ENCODE measurements around the gene OSBPL9.
"Not testable (repeated sequence)": the region's sequence is repeated elsewhere in the genome, so short reads cannot be mapped to it uniquely, and the experiment has no call there.

Gene OSBPL9

DNA sequence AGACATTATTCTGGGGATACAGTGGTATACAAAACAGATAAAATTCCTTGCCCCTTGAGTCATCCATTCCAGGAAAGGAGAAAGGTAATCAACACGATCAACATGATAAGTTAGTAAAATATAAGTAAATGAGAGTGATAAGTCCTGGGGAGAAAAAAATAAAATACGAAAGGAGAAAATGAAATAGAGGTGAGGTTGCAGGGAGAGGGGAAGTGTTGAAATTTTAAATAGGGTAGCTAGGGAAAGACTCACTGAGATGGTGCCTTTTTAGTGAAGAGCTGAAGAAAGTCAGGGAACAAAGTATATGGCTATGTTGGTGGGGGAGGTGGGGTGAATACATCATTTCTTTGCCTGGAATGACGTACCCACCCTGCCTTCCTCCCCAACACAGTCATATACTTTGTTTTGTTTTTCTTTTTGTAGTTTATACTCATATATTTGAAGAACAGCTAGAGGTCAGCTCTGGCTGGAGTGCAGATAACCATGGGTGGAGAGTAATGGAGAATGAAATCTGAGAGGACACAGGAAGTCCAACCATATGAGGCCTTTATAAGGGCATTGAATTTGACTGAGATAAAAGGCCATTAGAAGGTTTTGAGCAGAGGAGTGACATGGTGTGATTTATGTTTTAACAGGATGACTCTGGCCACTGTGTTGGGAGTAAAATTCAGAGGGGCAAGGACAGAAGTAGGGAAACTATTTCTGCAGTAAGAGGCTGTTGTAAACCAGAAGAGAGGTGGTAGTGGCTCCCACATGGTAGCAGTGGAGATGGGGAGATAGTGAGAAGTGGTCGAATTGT is 54.8 kb downstream of the OSBPL9 start:
- DNase-seq, result no peak

DNA sequence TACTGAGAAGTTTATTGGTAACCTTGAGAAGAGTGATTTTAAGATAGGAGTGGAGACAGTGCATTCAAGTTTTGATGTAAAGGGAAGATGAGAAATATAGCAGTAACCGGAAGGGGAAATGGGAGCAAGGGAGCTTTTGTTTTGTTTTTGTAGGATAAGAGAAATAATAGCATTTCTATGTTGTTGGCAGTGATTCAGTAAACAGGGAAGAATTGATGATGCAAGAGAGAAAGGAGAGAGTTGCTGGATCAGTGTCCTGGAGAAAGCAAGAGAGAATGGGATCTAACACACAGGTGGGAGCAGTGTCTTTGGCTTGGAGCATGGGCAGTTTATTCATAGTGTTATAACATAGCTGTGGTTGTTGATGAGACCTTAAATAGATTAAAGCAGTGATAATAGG is 56.4 kb downstream of the OSBPL9 start:
- DNase-seq, result no peak

DNA sequence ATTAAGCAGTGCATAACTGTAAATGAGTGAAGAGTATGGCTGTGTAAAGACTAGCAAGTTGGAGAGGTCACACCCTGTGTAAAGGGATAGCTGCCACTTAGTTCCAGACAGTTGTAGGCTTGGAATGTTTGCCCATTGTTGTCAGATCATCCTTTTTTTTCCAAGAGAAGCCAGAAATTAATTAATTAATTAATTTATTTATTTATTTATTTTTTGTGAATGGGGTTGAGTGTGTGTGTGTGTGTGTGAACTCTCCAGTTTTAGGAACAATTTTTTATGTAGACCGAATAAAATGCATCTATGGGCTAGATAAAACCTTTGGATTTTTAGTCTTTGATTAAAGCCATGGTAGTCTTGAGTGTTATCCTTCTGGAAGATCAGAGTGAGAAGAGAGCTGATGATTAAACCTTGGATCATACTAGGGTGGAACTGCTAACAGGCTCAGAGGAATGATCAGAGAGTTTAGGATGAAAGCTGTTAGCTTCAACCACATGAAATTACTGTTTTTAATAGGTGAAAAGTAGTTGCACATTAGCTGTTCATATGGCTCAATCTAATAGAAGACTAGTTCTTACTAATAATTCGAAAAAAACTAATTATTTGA is 58.4 kb downstream of the OSBPL9 start:
- DNase-seq, result no peak

DNA sequence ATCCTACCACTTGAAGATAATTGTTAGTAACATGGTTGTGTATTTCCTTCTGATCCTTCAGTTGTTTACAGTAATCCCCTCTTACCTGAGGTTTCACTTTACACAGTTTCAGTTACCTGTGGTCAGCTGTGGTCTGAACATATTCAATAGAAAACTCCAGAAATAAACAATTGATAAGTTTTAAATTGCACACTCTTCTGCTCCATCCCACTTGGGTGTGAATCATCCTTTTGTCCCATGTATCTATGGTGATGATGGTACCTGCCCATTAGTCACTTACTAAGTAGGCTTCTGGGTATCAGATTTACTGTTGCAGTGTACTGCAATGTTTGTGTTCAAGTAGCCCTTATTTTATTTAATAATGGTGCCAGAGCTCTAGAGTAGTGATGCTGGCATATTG is 62.5 kb downstream of the OSBPL9 start:
- DNase-seq, result no peak

DNA sequence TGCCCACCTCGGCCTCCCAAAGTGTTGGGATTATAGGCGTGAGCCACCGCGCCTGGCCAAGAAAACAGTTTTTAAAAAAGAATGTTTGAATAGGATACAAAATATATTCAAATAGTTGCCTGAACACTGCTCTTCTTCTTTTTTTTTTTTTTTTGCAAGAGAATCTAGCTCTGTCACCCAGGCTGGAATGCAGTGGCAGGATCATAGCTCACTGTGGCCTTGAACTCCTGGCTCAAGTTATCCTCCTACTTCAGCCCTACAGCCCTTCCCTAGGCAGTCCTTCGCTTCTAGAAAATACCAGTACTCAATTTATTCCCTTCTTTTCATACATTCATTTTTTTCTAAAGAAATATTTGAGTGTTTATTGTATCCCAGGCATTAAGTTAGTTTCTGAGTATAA is 67.9 kb downstream of the OSBPL9 start:
- DNase-seq, result no peak

DNA sequence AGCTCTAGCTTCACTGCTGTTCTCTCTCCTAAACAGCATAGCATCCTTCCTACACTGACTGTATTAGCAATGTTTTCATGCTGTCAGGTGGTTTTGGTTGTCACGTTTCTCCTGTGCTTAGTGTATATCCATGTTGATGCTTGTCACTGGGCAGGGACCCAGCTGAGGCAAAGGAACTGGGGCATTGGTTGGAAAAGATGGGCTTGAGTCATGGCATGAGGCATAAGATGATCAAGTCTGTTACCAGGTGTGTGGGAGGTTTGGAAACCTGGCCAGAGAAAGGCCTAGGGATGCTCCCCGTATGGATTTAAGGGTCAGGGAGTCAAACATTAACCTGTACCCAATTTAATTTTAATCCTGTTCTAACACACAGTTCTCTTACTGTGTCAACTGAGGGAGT is 69.6 kb downstream of the OSBPL9 start:
- no peak for DNase-seq

DNA sequence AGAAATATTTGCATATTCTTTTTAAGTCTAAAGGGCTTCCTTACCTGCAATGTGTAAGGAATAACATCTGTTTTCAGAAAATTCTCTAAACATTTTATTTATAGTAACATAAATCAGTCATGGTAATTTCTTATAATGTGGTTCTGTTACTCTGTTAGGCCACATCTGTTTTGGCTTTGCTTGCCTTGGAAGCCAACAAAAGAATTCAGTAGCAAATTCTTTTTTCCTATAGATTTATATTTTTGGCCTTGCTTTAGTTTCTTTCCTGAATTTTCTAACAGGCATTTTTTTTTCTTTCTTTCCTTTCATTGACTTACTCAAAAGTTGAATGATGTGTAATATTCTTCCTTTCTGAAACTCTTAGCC is 72.2 kb downstream of the OSBPL9 start:
- DNase-seq, result no peak

DNA sequence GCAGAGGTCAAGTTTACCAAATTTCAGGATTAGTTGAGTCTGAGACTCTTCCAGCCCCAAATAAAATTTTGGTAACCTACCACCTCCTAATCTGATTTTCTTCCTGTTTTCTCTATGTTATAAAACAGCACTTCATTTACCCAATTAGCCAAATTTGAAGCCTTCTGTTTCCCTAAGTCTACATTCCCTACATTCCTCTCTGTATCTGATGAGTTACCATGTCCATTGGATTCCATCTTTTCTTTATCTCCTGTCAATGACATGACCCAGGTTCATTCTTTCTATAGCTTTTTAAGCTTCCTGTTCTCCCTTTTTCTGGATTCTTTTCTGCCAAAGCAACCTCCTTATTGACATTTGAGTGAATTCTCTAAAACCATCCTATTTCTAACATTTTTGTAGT is 72.8 kb downstream of the OSBPL9 start:
- DNase-seq, result no peak

DNA sequence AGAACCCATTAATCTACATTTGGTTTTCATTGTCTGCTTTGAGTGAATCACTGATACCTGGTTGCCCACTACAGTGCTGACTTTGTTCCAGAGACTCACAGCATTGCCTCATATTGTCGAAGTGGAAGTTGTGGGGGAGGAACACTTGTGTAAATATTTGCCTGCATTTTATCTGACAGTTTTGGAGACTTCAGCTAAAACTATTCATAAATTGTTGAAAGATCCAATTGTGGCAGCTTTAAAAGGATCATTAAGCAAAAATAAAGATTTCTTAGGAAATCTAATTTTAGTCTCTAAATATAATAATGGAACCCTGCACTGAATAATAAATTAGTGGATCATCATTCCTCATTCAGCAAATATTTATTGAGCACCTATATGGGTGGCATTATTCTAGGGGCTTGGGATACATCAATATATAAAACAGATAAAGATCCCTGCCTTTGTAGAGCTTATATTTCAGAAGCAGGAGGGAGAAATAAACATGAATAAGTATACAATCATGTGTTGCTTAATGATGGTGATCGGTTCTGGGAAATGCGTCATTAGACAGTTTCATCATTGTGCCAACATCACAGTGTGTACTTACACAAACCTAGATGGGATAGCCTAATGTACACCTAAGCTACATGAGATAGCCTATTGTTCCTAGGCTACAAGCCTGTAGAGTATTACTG is 73.5 kb downstream of the OSBPL9 start:
- no peak for DNase-seq

DNA sequence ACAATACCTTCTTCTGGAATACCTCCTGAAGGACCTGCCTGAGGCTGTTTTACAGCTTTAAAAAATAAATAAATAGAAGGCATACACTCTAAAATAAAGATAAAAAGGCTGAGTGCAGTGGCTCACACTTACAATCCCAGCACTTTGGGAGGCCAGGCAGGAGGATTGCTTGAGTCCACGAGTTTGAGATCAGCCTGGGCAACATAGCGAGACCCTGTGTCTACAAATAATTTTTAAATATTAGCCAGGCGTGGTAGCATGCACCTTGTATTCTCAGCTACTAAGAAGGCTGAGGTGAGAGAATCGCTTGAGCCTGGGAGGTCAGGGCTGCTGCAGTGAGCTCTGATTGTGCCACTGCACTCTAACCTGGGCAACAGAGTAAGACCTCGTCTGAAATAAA is 75.0 kb downstream of the OSBPL9 start:
- no peak for DNase-seq

DNA sequence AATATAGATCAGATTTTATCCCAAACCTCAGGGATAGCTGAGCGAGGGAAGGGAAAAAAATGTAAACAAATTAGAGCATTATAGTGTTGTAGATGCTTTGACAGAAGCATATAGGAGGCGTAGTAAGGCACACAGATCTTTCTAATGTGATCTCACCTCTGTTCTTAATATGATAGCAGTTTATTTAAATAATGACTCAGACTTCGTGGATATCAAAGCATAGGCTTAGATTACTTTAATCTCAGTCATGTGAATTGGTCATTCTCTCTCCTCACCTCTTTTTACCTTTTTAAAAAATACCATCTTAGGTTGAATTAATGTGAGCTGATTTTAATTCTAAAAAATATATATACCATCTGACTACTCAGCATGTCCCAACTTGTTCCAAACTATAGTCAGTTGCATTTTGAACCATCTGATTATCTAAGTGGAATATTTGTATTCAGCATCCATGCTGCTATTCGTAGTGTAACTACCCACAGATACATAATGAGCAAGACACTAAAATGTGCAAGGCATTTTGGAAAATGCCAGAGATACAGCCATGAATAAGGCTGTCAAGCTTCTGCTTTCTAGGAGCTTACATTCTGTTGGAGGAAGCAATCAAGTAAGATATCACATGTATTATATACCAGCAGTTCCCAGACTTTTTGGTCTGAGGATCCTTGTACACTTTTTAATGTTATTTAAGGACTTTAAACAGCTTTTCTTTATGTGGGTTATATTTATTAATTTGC is 76.7 kb downstream of the OSBPL9 start:
- DNase-seq, result no peak

DNA sequence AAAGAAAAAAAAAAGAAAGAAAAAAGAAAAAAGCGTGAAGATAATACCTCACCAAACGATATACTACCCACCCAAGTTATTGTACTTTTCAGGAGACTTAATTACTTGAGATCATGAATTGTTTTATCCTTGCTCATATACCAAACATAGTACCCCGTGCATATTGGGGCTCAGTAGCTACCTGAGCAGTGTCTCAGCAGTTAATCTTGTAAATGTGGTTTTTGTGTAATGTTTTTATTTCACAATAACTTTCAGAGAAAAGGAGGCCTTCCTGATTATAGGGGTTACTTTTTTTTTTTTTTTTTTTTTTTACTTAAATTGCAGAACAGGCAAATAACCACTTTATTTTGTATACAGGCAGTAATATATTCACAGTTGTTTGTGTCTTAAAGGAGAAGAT is 80.3 kb downstream of the OSBPL9 start:
- DNase-seq, result no peak

DNA sequence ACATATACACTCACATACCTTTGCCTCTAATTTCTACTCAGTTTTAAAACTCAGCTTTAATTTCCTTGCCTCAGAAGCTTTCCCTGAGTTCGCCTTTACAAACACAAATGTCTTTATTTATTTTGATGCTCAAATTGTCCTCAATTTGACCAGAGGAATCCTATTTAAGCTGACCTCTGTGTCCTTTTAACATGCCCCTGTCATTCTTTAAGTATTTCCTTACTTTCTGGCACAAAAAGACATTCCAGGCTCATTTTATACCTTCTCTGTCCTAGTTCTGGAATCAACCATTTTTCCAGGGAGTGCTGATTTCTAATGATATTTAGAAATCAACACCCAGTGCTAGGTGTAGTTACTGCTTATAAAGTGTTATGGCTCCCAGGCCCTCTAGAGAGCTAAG is 82.5 kb downstream of the OSBPL9 start:
- no peak for DNase-seq

DNA sequence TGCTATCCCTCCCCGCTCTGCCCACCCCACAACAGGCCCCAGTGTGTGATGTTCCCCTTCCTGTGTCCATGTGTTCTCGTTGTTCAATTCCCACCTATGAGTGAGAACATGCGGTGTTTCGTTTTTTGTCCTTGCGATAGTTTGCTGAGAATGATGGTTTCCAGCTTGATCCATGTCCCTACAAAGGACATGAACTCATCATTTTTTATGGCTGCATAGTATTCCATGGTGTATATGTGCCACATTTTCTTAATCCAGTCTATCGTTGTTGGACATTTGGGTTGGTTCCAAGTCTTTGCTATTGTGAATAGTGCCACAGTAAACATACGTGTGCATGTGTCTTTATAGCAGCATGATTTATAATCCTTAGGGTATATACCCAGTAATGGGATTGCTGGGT is 84.9 kb downstream of the OSBPL9 start:
- not testable (repeated sequence) for DNase-seq

DNA sequence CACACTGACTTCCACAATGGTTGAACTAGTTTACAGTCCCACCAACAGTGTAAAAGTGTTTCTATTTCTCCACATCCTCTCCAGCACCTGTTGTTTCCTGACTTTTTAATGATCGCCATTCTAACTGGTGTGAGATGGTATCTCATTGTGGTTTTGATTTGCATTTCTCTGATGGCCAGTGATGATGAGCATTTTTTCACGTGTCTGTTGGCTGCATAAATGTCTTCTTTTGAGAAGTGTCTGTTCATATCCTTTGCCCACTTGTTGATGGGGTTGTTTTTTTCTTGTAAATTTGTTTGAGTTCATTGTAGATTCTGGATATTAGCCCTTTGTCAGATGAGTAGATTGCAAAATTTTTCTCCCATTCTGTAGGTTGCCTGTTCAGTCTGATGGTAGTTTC is 85.3 kb downstream of the OSBPL9 start:
- not testable (repeated sequence) for DNase-seq

DNA sequence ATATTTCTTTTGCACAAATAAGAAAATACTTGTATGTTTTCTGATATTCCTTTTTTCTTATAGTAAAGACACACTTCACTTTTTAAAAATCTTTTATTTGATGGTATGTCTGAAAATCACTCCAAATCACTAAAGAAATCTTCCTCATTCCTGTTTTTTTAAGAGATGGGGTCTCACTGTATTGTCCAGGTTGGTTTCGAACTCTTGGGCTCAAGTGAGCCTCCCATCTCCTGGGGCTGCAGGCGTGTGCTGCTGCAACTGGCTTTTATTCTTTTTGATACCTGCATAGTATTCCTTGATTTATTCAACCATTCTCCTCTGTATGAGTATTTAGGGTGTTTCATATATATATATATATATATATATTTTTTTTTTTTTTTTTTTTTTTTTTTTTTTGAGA is 88.1 kb downstream of the OSBPL9 start:
- DNase-seq, result no peak

DNA sequence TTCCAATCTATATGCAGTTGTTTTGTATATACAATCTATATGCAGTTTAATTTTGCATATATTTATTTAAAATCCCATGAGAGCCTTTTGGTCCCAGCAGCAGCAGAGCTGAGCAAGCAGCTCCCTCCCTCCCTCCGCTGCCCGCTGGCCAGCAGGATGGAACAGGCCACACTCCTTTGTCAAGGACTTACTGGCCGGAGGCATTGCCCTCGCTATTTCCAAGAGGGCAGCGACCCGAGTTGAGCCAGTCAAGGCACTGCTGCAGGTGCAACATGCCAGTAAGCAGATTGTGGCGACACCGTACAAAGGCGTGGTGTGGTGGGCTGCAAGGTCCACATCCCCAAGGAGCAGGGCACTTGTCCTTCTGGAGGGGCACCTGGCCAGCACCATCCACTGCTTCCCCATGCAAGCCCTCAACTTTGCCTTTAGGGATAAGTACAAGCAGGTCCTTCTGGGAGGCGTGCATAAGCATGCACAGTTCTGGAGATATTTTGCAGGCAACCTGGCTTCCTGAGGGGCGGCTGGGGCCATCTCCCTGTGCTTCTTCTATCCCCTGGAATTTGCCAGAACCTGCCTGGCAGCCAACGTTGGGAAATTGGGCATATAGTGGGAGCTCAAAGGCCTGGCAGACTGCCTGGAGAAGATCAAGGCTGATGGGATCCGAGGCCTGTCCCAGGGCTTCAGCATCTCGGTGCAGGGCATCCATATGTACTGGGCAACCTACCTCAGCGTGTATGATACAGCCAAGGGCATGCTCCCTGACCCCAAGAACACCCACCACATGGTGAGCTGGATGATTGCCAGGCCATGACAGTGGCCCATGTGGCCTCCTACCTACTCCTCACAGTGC is 92.2 kb downstream of the OSBPL9 start:
- no peak for DNase-seq

DNA sequence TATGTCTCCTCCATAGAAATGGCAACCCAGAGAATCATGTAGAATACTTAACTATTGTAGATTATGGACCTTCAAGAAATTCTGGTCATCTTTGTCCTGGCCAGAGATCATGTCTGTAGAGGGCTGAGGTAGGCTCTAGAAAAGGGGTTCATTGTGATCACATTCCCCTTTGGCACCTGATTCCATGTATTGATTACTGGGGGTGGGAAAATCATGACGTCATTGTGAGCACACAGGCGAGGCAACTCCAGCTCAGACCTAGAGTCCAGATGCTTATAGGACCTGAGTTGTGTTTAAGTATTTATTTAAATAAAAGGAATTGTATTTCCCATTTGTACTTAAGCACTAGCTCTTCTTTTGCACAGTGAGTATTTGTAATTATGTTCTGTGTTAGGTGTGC is 93.1 kb downstream of the OSBPL9 start:
- DNase-seq, result no peak

DNA sequence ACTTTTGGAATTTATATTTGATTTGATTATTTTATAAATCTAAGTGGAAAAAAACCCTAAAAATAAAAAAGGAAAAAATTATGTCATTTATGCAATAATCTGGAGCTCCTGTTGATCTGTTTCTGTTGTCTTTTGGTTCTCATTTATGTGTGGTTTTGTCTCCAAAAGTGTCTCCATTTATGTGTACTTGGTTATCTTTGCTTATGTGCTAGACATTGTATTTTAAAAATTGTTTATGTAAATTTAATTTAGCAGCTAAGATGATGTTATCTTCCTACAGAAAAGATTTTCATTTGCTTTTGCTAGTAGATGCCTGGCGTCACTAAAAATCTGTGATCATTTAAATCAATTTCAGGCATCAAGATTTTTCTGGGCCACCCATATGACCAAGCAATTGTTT is 95.7 kb downstream of the OSBPL9 start:
- DNase-seq, result no peak

DNA sequence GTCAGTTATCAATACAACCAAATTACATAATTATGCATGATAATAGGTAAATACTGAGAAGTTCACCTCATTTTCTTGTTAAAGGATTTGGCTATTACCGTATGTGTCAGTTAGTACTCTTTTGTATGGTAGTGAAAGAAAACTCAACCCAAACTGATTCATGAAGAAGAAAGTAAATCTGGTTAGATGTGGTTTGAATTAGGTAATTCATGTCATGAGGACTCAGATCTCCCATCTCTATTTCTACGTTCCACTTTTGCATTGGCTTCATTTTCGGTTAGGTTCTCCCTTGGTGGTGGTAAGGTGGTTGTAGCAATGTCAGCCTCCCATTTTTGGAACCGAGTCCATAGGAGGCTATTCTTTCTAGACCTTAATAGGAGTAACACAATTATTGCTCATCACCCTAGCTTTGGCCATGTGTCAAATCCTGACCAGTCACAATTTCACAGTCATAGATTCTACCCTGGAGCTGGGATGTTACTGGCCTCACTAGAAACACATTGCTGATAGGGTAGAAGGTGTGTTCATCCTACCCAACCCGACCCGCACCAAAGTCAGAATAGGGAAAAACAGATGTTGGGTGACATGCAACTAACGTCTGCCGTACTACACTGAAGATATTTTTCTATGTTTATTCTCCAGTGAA is 97.6 kb downstream of the OSBPL9 start:
- no peak for DNase-seq

DNA sequence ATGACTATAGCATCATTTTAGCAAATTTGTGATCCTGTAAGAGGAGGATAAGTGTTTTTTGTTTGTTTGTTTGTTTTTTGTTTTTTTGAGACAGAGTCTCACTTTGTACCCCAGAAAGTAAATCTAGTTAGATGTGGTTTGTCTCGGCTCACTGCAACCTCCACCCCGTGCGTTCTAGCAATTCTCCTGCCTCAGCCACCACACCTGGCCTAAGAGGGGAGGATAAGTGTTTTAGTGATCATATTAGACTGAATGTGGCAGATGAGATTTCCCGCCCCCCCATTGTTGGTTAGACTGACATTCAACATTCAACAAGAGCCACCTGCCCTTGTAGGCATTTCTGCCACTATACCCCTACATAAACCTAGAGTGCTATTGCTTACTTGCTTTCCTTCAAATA is 98.5 kb downstream of the OSBPL9 start:
- DNase-seq, result no peak

DNA sequence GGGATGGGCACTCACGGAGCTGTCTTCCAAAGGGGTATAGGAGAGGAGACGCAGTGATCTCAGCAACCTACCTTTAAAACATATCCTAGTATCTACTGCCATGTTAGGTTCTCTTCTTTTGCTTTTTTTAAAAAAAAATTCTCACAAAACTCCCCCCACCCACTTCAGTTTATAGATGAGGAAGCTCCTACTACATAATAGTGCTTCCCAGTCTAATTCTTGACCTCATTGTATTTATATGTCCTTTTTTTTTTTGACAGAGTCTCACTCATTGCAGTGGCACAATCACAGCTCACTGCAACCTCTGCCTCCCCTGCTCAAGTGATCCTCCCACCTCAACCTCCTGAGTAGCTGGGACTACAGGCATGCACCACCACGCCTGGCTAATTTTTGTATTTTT is 99.9 kb downstream of the OSBPL9 start:
- no peak for DNase-seq

Measured in NCI-H2227 treated with DMSO at 0.1 percent for 48 hours (cell line).